GM21528 (cell line): ENCODE data around the gene FNIP2.

Source experiments
- ATAC-seq: cut with Tn5 transposase; IDR thresholded peaks from one replicate; pipeline ENCODE4 v1.9.1; 2021; ENCODE audit warnings: mild to moderate bottlenecking, moderate library complexity; ENCODE audit not compliant: unreplicated experiment, low FRiP score

The FNIP2 gene

DNA sequence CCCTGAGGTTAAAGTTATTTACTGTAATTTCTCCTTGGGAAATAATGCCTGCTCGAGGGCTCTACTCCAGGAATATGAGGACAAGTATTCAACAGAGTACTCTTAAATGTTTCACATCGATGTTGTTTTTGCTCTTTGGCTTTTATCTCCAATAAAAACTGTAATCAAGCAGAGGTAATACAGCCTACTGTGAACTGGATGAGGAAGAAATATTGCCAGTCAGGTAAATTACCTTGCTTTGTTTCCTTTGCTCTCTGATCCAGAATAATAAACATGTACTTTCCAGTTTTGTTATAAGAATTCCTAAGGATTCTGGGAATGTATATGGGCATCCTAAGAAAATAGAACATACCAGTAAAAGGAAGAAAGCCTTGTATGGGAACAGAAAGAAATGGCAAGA lies 60.4 kb downstream of the FNIP2 start:
- no peak for ATAC-seq

DNA sequence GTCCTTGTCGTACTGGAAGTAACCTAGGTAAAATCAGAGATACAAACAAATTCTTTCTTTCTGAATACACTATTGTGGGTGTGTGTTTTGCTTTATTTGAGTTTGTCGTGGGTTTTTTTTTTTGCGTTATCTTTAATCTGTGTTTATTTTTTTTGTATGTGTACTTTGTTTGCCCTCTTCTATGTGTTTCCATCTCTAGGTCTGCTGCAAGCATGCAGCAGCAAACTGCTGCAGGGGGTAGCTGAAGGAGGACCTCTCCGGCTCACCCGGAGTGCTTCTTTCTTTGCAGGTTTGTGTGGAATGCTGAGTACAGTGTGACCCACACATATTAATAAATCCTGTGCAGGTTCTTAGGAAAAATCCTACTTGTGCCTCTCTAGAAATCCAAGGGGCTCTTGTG lies 64.8 kb downstream of the FNIP2 start:
- no peak for ATAC-seq

DNA sequence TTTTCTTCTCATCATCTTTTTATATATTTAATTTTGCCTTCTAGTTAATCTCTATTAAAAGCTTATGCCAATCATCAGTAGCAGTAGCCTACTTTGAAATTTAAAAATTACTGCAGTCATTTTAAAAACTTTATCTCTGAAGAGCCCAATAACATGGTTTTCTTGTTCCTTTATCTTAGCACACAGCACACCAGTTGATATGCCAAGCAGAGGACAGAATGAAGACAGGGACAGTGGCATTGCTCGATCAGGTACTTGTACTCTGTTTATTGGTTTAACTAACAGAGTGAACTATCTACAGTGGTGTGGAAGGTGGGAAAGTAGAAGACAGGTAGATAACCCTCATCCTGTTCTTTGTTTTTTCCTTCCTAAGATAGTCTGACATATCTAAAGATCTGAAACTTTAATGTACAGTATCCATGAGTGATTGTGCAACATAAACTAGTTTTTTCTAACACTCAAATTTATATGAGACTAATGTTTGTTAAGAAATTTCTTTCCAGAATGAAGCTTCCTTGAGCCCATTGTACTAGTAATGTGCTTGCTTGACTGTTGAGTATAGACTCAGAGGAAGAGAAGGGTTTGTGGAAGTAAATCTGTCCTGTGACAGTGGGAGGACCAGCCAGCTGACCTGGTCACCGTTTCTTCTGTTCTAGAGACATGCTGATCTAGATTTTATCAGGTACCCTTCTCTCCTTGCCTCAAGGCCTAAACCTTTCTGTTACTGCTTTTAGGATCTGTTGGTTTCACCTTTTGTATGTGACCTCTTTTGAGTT lies 66.6 kb downstream of the FNIP2 start:
- no peak for ATAC-seq

DNA sequence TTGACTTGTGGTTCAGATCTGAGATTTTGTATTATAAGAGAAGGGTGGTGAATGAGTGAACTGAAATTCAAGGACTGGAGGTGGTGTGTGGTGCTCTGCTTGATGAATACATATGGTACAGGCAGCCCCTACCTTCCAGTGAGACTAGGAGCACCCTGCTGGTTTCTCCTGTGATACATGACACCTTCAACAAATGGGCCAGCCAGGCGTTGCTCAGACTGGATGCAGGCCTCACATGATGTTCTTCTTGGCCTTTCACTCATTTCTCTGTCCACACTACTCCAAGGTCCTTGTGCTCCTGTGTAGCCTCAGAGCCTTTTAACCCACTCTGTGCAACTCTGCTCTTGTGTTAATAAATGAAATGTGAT lies 67.2 kb downstream of the FNIP2 start:
- no peak for ATAC-seq

DNA sequence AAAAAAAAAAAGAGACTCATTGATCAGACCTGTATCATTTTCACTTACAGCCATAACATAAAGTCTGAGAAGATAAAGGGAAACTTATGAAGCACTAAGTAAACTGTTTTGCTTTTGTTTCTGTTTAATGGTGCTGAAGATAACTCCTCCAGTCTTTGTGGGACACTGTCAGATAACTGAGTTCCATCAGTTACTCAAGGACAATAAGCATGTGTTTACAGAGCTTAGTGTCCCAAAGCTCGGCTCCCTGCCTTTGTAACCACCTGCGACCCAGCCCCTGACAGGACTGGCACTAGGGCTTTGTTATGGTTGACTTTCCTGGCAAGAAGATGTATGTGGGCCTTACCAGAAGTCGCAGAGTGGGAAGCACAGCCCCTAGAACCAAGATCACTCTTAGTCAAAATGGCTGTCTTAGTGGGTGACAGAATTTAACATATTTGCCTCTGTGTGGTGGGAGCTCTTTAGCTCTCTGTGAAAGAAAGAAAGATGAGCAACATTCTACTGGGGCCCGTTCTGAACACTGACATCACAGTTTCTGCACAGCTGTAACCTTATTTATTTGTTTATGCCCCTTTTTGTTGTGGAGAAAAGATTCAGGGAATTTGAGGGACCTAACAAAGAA lies 68.1 kb downstream of the FNIP2 start:
- no peak for ATAC-seq

DNA sequence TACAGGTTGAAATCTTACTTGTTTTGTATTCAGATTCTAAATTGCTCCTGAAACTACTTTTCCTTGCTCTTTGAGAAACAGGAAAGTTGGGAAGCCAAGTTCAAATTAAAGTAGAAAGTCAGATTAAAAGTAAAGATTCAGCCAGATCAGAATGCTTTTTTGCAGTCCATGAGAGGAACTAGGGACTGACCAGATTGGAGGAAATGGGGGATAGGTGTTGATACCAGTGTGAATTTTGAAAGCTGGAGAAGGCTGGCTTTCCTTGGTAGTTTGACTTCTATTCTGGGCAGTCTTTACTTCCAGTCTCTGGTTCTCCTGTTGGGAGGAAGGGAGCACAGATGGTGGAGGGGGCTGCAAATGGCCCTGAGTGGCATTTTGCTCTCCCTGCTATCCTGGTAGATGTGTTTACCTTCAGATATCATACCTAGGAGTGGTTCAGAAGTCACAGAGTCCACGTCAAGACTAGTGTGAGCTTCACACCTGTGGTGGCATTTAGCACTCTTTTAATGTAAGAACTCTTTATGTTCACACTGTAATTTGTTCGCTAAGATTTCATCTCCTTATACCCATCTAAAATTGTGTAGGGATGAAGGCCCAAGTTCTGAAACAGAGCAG lies 68.8 kb downstream of the FNIP2 start:
- ATAC-seq = no peak

DNA sequence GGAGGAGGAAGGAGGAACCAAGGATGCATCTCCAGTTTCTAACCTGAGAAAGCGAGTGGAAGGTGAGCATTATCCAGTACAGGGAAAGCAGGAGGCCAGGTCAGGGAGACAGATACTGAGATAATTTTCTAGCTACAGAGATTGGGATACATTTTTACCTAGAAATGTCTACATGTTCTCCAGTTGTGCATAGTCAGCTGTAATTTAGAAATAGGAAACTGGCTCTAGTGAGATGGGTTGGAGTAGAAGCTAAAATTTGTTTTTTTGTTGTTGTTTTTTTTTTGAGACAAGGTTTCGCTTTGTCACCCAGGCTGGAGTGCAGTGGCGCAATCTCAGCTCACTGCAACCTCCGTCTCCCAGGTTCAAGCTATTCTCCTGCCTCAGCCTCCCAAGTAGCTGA lies 71.3 kb downstream of the FNIP2 start:
- ATAC-seq = no peak

DNA sequence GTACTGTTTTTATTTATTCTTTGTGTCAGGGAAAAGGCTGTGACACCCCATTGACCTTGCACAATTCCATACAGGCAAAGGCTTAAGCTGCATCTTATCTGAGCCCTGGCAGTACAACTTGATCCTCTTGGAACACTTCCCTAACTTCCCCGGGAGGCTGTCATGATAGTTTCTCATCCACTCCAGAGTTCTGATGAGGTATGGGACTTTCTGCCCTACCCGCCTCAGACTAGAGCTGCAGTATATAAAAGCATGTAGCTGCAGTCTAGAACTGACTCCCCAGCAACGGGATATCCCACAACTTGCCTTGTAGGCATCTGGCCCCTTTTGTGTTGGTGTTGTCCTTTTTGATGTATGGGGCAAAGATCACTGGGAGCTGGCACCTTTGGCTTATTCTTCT lies 72.7 kb downstream of the FNIP2 start:
- no peak for ATAC-seq

DNA sequence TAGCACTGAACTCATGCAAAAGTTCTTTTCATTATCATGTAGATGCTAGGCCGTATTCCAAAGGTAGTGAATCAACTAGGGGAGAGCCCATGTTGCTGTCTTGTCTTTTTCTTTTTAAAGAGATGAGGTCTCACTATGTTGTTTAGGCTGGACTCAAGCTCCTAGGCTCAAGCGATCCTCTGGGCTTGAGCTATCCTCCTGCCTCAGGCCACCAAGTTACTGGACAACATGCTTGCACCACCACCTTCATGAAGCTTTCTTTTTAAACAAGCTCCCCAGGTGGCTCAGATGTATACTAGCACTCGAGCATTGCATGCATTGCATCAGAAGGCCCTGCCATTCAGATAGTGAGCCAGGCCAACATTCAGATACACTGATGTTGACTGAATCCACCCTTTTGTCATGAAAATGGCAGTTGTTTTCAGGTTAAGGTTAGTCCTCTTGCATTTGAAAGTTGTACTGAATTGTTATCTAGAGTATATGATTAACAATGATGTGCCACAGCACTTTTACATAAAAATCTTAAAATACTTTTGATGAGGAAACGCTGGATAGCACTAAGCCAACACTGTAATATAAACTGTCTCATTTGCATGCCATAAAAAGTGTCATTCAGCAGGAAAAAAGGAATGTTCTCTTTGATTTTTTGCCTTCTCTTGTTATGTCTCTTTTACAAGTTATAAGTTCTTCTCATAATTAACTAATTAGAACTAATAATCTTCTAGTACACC lies 76.7 kb downstream of the FNIP2 start:
- ATAC-seq = no peak

DNA sequence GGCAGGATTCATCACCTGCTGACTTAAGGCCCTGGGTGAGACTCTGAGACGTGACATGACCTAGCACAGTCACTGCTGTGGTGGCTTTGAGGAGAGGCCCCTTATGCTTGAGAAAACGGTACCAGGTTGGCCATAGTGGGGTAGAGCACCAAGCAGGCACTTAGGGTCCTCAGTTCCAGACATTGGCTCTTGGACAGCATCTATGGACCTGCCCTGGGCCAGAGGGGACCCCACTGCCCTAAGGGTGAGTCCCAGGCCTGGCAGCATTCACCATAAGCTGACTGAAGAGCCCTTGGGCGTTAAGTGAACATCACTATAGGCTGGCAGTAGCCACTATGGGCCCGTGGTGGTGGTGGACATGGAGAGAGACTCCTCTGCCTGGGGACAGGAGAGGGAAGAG lies 78.7 kb downstream of the FNIP2 start:
- no peak for ATAC-seq

DNA sequence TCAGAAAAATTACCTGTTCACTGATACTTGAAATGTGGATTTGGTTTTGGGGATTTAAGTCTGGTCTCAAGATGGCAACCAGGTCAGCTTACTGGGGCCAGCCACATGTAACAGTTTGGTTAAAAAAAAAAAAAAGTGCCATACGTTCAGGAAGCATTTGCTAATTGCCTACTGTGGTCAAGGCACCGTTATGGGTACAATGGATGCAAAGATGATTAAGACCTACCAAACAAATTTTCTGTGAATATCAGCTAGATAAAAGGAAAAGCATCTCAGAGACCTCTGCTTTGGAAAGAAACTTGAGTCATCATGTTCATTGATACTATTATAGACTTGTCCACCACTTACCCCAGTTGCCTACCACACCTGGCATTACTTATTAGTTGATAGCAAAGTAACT lies 80.9 kb downstream of the FNIP2 start:
- no peak for ATAC-seq

DNA sequence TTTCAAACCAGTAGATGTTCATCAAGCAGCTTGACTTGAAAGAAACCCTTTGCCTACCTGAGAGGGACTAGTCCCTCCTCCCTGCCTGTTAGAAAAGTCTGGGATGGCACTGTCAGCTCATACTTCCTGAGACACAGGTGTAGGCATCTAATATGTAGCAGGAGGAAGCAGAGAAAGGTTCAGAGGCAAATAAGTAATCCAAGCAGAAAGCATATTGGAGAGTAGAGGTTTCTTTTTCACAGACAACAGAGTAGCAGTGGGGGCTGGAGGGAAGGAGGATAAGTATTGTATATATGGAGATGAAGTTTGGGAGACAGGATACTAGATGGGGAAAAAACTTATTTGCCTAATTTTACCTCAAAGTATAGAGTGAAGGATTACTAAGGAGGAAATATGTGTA lies 81.5 kb downstream of the FNIP2 start:
- ATAC-seq = no peak

DNA sequence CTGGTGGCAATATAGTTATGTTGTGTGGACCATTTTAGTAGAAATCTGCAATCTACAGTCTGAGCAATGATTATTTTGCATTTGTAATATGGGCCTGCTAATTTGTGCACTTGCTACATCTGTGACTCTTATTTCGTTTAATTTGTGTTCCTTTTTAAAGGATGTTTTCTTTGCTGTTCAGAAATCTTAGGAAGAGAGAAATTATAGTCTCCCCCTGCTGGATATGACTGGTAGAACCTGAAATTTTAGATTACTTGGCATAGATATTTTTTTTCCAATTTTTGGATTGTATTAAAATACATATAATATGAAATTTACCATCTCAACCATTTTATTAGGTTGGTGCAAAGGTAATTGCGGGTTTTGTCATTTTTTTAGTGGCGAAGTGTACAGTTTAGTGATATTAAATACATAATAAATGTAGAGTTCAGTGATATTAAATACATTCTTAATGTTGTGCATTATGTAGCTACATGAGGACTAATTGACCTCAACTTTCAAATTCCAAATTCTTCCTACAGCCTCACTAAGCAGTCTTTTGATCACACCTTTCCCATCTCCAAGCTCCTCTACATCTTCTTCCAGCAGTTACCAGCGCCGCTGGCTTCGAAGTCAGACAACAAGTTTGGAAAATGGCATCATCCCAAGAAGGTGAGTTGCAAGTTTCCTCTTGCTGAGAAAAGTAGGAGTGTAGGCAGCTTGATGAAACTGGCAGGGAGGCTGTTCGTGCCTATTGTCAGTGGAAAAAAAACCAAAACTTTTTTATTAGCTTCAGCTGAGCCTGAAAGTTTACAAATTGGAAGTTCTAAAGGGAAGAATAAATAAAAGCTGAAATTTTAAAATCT lies 82.2 kb downstream of the FNIP2 start:
- ATAC-seq = no peak

DNA sequence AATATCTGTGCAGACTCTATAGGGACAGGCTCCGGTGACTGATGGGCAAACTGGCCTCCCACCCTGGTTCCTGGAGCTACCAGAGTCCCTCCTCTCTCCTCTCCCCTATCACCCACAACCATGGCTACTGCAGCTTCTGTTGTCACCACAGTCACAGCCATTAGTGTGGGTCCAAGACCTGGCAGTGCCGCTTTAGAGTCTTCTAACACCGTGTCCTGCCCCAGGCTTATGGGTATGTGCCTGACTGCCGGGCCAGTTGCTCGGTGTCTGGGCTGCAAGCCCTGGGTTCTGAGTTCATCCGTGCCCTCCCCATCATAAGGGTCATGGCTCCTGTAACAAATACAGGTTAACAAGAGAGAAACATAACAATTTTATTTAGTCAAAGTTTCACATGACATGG lies 85.4 kb downstream of the FNIP2 start:
- ATAC-seq = no peak

DNA sequence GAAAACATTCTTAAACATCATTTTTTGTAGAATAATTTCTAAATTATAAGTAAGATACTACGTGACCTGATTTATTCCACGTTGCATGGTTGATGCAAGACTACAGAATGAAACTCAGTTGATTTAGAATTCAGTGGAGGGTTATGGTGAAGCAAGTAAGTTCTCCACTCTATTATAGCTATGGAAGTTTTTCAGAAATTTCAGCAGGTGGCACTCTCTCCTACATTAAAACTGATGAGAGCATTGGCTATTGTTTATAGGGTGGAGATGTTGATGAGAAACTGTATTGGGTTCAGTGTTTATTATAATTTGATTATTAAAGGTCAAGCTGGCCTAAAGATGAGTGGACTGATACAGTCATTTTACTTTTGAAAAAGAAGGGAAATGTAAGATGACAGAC lies 88.0 kb downstream of the FNIP2 start:
- ATAC-seq = peak; percentile 64

DNA sequence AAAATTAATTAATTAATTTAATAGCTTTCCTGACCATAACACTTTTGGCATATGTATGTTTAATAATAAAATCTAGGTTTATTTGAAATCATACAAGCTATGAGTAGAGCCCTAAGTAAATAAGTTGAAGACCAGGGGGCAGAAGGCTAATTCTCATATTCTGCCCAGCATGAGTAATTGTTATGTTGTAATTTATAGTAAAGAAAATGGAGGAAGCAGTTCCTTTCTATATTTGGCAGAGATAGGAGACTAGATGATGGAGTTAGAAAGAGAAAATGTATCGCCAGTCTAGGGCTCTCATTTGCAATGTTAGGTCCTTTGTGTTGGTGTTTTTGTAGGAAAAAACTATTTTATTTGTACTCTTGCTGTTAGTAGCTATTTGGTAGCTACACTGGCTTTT lies 89.1 kb downstream of the FNIP2 start:
- ATAC-seq = no peak

DNA sequence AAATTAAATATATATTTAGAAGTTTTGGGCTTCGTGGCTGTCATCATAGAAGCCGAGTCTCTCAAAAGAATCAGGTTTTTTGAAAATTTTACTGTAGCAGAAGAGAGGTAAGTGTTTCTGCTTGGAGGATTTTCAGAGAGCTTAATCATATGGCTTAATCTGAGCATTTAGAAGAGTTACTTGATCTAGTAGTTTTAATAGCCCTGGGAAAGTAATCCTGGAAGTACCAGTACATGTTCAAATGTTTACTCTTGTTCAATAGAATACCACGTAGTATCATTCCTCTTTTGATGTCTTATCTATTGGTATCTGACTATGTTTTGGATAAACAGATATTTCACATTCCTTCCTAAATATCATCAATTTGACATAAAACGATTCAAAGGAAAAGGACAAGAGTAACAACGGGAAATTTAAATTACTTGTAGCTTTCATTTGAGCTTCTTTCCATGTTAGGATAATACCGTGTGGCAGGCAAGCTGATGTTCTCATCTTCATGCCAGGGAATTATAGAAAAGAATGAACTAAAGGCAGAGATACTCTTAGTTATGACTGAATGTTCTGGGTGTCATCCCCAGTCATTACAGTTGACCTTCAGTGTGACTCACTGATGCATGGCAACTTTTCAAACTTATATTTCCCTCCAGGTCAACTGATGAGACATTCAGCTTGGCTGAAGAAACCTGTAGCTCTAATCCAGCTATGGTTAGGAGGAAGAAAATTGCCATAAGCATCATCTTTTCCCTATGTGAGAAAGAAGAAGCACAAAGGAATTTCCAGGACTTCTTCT lies 89.8 kb downstream of the FNIP2 start:
- ATAC-seq = no peak

DNA sequence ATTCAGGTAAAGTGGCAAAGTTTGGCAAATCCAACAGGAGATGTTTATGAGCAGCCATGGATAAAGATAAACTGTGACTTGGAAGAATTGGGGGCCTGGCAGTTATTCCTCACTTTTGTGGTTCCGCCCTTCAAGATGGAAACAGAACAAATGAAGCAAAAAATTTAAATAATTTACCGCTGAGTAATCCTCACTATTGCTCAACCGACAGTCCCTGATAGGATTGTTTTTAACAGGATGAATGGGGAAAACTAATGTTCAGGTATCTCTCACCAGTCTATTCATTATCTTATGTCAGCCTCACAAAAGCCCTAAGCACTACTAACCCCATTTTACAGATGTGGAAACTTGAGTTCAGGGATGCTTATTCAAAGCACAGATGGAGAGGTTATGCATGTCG lies 90.8 kb downstream of the FNIP2 start:
- ATAC-seq = no peak

DNA sequence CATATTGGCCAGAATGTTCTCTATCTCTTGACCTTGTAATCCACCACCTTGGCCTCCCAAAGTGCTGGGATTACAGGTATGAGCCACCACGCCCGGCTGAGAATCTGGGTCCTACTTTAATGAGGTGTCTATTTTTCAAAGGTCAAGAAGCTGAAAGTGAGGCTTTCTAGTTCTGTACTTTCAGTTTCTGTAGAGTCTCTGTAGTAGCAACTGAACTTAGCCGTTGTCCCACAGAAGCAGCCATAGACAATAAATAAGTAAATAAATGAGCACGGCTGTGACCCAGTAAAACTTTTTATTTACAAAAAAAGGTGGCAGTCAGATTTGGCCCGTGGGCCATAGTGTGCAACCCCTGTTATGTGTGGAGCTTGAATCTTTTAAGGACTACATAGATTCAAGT lies 92.0 kb downstream of the FNIP2 start:
- ATAC-seq = peak; percentile 84

DNA sequence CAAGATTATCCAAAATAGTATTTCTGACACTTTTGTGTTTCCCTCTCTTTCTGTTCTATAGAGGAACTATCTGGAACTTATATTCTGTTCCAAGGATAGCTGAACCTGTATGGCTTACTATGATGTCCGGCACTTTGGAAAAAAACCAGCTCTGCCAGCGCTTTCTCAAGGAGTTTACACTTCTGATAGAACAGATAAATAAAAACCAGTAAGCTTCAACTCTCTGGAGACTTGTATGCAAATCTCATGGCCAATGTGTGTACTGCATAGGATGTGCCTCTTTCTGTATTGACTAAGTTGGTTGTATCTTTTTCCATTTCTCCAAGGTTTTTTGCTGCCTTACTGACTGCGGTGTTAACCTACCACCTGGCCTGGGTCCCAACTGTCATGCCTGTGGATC lies 92.5 kb downstream of the FNIP2 start:
- no peak for ATAC-seq
